ENCODE results near the gene FBN2. TPM values are rescaled to one million over a fixed set of nuclear protein-coding genes. Genes with fewer than 3 reads are reported as not detected.
A peak's percentile ranks its signal among the peaks of the same experiment; 100 is the strongest.

Gene FBN2
- total and polyA plus RNA-seq, 2 donors (not counting 1 experiment from before 2014, with no cell fraction given): 43.1 to 80.1 TPM

- Histone ChIP-seq H2AFZ (ENCODE audit: low read length) (no peak overlapping the region), H3K4me3 (replicated peaks in 1 of 4; ENCODE audit: control extremely low read depth in 1 of 4, insufficient read depth in 1 of 4, low read depth in 3 of 4, low read length in 4 of 4) (no peak overlapping the region), H3K9ac (ENCODE audit: insufficient read depth, low read length) (no peak overlapping the region), H3K27me3 (ENCODE audit: control insufficient read depth, insufficient read depth, low read length) (no peaks in the 10 kb centered on the region), H3K79me2 (ENCODE audit: control insufficient read depth, insufficient read depth, low read length) (no peaks in the 10 kb centered on the region), H3K9me3 (ENCODE audit: control insufficient read depth, insufficient read depth, low read depth, low read length) (no peaks in the 10 kb centered on the region), H3K27ac (ENCODE audit: insufficient read depth, low read length) (no peak overlapping the region), H3K4me1 (ENCODE audit: control insufficient read depth, extremely low read depth, insufficient read depth, low read length) (no peaks in the 10 kb centered on the region), H3K36me3 (ENCODE audit: control insufficient read depth, insufficient read depth, low read length) (no peaks in the 10 kb centered on the region), H4K20me1 (ENCODE audit: control insufficient read depth, extremely low read depth, insufficient read depth, low read length) (no peaks in the 10 kb centered on the region), H3K4me2 (ENCODE audit: extremely low read depth, insufficient read depth, low read length) (no peak overlapping the region)
- peak in 1 of 2 donors; percentile 23 for DNase-seq (ENCODE audit: low read depth in 2 of 2)
- TF ChIP-seq, protein P1, sequence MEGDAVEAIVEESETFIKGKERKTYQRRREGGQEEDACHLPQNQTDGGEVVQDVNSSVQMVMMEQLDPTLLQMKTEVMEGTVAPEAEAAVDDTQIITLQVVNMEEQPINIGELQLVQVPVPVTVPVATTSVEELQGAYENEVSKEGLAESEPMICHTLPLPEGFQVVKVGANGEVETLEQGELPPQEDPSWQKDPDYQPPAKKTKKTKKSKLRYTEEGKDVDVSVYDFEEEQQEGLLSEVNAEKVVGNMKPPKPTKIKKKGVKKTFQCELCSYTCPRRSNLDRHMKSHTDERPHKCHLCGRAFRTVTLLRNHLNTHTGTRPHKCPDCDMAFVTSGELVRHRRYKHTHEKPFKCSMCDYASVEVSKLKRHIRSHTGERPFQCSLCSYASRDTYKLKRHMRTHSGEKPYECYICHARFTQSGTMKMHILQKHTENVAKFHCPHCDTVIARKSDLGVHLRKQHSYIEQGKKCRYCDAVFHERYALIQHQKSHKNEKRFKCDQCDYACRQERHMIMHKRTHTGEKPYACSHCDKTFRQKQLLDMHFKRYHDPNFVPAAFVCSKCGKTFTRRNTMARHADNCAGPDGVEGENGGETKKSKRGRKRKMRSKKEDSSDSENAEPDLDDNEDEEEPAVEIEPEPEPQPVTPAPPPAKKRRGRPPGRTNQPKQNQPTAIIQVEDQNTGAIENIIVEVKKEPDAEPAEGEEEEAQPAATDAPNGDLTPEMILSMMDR (conservative IDR thresholded peaks at IDR 0.05 in 1 of 2, IDR thresholded peaks at IDR 0.05 in 1 of 2; ENCODE audit: low read depth in 1 of 2, low read length in 2 of 2): no peak
- no peak for TF ChIP-seq EZH2 (IDR thresholded peaks at IDR 0.05; ENCODE audit: low read length, missing control alignments)
Measured at GRCh38 chr5:128579639-128580038, 41.6 kb upstream of the FBN2 start.

DNA sequence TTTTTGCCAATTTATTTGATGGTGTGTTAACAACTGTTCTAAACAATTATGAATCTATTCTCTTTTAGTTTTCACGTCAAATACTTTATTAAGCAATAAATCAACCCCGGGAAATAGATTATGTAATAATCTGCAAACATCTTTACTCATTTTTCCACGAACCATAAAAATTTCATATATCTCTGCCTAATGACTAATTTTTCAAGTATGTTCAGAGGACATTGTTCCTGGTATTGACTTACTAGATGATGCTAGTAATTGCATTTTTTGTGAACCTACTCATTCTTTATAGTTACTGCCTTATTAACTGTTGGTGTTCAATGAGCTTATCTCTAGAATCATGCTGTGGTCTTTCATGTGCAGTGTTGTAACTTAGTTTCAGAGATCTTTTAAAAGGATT, 41.0 kb upstream of the FBN2 start:
- H3K4me2 ChIP-seq (ENCODE audit: extremely low read depth, insufficient read depth, low read length): no peak overlapping the region
- TF ChIP-seq, protein P1 (conservative IDR thresholded peaks at IDR 0.05 in 1 of 2, IDR thresholded peaks at IDR 0.05 in 1 of 2; ENCODE audit: low read depth in 1 of 2, low read length in 2 of 2): no peak
- TF ChIP-seq EZH2 (IDR thresholded peaks at IDR 0.05; ENCODE audit: low read length, missing control alignments): no peak
- no peak overlapping the region for H3K9ac ChIP-seq (ENCODE audit: insufficient read depth, low read length)
- H3K4me3 ChIP-seq (replicated peaks in 1 of 4; ENCODE audit: control extremely low read depth in 1 of 4, insufficient read depth in 1 of 4, low read depth in 3 of 4, low read length in 4 of 4): no peak overlapping the region
- no peaks in the 10 kb centered on the region for H3K9me3 ChIP-seq (ENCODE audit: control insufficient read depth, insufficient read depth, low read depth, low read length)
- no peaks in the 10 kb centered on the region for H4K20me1 ChIP-seq (ENCODE audit: control insufficient read depth, extremely low read depth, insufficient read depth, low read length)
- no peak overlapping the region for H2AFZ ChIP-seq (ENCODE audit: low read length)
- H3K79me2 ChIP-seq (ENCODE audit: control insufficient read depth, insufficient read depth, low read length): no peaks in the 10 kb centered on the region
- H3K27me3 ChIP-seq (ENCODE audit: control insufficient read depth, insufficient read depth, low read length): no peaks in the 10 kb centered on the region
- no peaks in the 10 kb centered on the region for H3K36me3 ChIP-seq (ENCODE audit: control insufficient read depth, insufficient read depth, low read length)
- no peak overlapping the region for H3K27ac ChIP-seq (ENCODE audit: insufficient read depth, low read length)
- H3K4me1 ChIP-seq (ENCODE audit: control insufficient read depth, extremely low read depth, insufficient read depth, low read length): no peaks in the 10 kb centered on the region
- peak; percentile 66 to 77 for DNase-seq (ENCODE audit: low read depth in 2 of 2)

DNA sequence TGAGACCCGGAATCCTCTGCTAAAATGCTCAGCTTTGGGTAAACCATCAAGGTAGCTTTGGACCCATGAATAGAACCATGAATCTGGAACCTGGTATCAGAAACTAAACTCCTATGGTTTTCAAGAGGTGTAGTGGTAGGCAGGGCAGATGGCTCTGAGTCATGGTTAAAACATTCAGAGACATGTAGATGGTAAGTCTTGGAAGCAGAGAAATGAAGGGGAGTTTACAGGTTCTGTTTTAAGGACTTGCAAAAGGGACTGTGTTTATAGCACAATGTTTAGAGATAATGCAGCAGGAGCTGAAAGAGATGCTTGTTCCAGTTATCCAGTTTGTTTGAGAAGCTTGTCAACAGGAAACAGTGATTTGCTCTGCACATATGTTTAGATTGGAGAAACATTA, 36.0 kb upstream of the FBN2 start:
- no peaks in the 10 kb centered on the region for H3K9me3 ChIP-seq (ENCODE audit: control insufficient read depth, insufficient read depth, low read depth, low read length)
- H3K79me2 ChIP-seq (ENCODE audit: control insufficient read depth, insufficient read depth, low read length): no peaks in the 10 kb centered on the region
- H3K27ac ChIP-seq (ENCODE audit: insufficient read depth, low read length): no peak overlapping the region
- no peak for TF ChIP-seq EZH2 (IDR thresholded peaks at IDR 0.05; ENCODE audit: low read length, missing control alignments)
- TF ChIP-seq, protein P1 (conservative IDR thresholded peaks at IDR 0.05 in 1 of 2, IDR thresholded peaks at IDR 0.05 in 1 of 2; ENCODE audit: low read depth in 1 of 2, low read length in 2 of 2): no peak
- H3K4me3 ChIP-seq (replicated peaks in 1 of 4; ENCODE audit: control extremely low read depth in 1 of 4, insufficient read depth in 1 of 4, low read depth in 3 of 4, low read length in 4 of 4): no peak overlapping the region
- H3K9ac ChIP-seq (ENCODE audit: insufficient read depth, low read length): no peak overlapping the region
- H3K4me2 ChIP-seq (ENCODE audit: extremely low read depth, insufficient read depth, low read length): no peak overlapping the region
- no peaks in the 10 kb centered on the region for H3K4me1 ChIP-seq (ENCODE audit: control insufficient read depth, extremely low read depth, insufficient read depth, low read length)
- H2AFZ ChIP-seq (ENCODE audit: low read length): no peak overlapping the region
- peak in 1 of 2 donors; percentile 50 for DNase-seq (ENCODE audit: low read depth in 2 of 2)
- no peaks in the 10 kb centered on the region for H4K20me1 ChIP-seq (ENCODE audit: control insufficient read depth, extremely low read depth, insufficient read depth, low read length)
- no peaks in the 10 kb centered on the region for H3K36me3 ChIP-seq (ENCODE audit: control insufficient read depth, insufficient read depth, low read length)
- no peaks in the 10 kb centered on the region for H3K27me3 ChIP-seq (ENCODE audit: control insufficient read depth, insufficient read depth, low read length)

Measured in fibroblast of lung (primary cell).